SIG-M5 (cell line): ENCODE results near the gene KCNQ1.

Source experiments
- DNase-seq: peaks from one replicate; lab custom pipeline; 2025; lab: John Stamatoyannopoulos, UW

Gene KCNQ1

DNA sequence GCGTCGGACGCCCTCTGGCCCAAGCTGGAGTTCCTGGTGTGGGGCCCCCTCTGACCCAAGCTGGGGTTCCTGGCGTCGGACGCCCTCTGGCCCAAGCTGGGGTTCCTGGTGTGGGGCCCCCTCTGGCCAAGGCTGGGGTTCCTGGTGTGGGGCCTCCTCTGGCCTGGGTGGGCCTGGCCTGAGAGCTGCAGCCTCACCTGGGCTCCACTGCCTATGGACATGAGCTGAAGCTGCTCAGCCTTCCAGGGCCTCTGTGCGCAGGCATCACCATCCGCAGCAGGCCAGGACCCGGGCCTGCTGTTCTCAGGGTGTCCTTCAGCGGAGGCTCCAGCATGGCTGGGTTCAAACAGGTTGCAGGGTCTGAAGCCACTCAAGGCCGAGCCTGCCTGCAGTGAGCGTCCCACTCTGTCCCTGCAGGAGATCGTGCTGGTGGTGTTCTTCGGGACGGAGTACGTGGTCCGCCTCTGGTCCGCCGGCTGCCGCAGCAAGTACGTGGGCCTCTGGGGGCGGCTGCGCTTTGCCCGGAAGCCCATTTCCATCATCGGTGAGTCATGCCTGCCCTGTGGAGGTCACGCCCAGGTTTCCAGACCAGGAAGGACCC lies 125.5 kb downstream of the KCNQ1 start:
- DNase-seq, result no peak

DNA sequence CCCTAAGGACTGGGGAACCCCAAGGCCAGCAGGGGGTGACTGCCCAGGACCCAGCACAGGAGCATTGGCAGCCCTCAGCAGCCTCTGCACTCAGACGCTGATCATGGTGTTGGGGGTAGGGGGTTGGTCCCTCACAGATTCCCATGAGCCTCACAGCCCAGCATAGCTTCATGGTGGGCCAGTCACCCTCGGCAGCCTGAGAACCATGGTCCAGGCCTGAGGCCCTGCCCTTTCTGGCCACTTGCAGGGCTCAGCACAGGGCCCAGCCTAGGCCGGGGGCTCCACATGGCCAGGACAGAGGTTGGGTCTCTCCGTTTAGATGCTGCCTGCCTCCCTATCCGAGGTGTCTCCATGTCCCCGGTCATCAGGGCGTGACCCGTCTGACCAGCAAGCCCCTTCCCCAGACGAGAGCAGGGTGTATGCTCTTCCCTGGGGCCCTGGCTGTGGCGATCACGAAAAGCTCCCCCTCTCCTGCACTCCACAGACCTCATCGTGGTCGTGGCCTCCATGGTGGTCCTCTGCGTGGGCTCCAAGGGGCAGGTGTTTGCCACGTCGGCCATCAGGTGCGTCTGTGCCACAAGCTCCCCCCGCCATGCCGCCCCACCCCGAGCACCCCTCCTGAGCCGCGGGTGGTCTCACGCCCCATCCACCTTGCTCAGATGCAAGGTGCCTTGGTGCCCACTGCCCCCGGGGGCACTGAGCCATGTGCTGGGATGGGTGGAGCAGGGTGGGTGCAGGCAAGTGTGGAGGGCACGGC lies 126.2 kb downstream of the KCNQ1 start:
- DNase-seq, result no peak

DNA sequence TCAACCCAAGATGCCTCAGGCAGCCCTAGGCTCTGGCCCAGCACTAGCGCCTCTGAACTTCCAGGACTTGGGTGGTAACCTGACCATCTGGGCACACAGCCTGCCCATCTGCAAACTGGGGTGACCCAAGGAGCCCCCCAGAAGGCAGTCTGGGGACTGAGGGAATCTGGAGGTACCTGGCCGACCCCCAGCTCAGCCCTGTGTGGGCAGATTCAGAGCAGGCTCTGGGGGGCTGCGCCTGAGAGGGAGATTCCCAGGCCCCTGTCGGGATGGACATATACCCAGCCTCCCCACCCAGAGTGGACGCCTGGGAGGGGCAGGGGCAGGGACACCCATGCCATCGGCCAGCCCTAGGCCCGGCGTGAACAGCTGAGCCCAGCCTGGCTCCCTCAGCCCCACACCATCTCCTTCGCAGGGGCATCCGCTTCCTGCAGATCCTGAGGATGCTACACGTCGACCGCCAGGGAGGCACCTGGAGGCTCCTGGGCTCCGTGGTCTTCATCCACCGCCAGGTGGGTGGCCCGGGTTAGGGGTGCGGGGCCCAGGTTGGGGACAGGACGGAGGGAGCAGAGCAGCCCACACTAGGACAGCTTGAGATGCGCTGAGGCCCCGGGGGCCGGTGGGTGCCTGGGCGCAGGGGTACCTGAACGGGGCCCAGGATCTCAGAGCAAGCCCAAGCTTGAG lies 126.9 kb downstream of the KCNQ1 start:
- DNase-seq, result no peak

DNA sequence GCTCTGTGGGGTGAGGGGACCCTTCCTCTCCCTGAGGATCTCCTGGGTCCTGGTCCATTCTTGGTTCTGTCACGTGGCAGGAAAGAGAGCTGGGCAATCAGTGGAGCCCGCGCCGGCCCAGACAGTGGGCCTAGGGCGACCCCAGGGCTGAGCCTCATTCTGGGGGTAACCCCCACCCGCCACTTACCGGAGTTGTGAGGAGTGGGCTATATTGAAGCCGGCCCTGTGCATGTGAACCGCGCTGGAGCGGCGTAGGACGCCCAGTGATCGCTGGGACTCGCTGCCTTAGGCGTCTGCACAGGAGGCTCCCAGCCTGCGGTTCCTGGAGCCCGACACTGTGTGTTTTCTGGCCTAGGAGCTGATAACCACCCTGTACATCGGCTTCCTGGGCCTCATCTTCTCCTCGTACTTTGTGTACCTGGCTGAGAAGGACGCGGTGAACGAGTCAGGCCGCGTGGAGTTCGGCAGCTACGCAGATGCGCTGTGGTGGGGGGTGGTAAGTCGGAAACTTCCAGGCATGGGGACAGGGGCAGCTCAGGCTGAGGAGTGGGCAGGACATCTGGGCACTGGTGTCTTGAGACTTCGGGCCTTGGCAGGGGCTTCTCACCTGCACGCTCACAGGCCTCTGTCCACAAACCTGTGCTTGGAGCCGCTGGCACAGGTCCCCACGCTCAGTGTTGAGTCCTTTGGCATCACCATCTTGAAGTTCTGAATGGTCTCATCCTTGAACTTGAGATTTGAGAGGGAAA lies 127.9 kb downstream of the KCNQ1 start:
- DNase-seq, result no peak

DNA sequence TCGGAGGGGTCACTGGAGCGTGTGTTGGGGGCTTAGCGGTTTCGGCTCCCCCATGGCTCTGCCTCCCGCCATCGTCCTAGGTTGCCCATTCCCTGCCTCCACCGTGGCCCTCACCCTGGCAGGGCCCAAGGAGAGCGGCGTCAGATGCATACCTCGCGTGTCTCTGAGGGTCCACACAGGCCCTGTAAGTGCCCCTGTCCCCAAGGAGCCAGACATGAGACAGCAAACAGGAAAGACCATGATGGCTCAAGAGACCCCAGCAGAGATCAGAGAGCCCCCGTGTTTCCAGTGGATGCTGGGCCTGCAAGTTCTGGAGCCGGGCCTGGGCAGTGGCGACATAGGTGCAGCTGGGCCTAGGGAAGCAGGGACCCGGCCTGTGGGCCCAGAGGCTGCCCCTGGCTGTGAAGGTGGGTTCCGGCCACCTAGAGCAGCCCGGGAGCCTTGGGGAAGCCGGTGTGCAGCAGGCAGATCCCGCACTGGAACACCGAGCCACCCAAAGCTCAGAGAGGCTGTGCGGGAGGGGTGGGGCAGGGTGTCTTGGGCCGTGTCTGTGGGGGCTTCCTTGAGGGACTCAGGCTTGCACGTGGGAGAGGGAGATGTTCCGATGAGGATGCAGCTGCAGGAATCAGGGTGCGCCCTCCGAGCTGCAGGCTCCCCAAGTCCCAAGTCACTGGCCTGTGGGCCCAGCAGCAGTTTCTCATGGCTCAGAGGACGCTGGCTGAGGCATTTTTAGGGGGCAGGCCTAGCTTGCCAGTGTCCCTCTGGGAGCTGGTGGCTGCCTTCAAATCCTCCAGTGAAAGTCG lies 128.6 kb downstream of the KCNQ1 start:
- no peak for DNase-seq

DNA sequence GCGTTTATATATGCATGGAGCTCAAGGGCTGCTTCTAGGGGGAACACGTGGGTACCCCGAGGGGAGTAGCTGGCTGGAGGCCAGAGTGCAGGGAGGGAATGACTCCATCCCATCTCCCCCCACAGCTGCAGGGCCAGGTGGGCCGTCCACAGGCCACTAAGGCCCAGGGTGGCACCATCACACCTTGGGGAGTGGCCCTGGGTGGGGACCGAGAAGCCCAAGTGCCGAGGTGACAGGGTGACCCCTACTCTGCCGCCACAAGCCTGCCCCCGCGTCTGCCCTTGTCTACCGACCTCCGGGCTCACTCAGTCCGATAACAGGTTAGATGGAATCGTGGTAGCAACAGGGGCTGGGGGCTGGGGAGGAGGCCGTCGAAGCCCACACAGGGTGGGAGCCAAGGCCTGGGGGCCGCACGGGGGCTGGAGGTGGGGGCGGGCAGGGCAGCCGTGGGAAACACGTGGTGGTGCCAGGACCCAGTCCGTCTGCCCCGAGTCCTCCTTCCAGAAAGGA lies 129.3 kb downstream of the KCNQ1 start:
- no peak for DNase-seq

DNA sequence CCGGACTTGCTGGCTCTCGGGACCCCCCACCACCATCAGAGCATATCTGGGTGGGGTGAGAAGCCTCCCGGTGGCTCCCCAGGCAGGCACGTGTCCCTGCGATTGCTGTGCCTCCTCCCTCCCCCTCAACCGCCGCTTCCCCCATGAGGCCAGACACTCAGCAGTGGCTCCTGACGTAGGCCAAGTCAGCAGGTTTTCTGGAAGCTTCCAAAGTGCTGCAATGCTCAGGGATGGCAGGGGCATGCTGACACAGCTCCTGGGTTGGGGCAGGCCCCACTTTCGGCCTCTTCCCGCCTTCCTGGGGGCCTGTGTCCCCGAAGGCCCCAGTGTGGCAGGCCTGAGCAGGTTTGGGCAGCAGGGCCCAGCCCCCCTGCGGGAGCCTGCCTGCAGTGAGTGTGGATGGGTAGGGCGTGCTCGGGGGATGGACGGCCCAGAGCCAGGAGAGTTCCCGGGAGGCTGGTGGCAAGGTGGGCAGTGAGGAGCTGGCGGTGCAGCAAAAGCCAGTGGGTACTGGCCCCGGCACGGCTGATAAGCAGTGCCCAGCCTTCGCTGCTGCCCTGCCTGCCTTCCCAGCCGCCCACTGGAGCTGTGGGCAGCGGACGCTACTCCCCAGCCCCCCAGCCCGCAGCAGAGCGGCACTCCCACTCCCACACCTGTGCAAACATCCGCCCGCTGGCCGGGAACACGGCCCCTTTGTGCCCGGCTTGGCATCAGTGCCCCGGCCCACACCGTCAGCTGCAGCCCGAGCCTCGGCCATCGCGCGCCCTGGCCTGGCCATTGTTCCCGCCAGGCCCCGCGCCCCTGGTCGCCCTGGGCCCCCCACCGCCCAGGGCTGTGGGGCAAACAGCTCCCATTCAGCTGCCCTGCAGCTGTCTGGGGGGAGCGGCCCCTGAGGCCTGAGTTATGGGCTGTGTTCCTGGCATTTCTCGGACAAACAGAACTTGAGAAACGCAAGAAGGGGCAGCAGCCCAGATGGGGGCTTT lies 130.0 kb downstream of the KCNQ1 start:
- no peak for DNase-seq

DNA sequence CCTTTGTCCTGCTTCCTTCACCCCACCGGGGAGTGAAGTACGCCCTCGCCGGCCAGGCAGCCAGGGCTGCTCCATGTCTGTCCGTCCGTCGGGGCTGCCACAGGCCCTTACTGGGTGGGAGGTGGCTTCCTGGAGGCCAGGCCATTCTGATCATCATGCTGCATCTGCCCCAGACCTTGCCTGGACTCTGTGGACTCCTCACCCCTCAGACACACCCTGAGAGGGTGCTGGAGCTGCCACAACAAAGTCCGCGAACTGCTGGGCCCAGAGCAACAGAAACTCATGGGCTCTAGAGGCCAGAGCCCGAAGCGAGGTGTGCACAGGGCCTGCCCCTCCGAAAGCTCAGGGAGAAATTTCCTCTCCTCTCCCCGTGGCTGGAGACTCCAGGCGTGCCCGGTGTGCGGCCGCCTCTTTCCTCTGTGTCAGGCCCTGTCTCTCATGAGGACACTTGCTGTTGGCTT lies 130.8 kb downstream of the KCNQ1 start:
- DNase-seq, result no peak

DNA sequence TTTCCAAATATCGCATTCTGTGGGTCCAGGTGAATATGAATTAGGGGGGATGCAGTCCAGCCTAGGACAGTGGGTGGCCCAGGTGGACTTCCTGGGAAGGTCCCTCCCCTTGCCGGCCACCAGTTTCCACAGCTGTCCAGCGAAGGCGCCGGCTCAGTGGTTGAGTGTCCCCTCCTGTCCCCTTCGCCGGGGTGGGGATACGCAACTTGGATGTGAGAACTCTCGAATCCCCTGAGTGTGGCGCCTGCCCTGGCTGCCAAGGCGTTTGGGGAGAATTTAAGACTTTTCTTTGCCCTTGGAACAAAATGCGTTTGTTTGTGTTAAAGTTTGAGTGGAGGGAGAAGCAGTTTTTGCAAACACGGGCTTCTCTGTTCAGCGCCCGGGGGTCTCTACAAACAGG lies 131.3 kb downstream of the KCNQ1 start:
- no peak for DNase-seq

DNA sequence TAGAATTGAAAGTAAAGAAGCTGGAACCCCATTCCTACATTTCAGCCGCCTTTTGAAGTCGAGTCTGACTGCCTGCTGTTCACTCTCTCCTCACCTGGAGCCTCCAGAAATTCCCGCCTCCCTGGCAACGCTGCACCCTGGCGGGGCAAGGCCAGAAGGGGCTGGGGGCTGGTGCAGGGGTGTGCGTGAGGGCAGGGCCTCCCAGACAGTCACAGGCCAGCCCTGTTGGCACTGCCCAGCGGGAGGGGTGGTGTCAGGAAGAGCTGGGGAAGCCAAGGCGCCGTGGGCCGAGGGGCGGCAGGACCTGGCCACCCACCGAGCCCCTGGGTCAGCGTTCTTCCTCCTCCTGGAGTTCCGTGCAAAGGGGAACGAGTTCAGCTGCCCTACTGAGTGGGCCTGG lies 131.7 kb downstream of the KCNQ1 start:
- no peak for DNase-seq

DNA sequence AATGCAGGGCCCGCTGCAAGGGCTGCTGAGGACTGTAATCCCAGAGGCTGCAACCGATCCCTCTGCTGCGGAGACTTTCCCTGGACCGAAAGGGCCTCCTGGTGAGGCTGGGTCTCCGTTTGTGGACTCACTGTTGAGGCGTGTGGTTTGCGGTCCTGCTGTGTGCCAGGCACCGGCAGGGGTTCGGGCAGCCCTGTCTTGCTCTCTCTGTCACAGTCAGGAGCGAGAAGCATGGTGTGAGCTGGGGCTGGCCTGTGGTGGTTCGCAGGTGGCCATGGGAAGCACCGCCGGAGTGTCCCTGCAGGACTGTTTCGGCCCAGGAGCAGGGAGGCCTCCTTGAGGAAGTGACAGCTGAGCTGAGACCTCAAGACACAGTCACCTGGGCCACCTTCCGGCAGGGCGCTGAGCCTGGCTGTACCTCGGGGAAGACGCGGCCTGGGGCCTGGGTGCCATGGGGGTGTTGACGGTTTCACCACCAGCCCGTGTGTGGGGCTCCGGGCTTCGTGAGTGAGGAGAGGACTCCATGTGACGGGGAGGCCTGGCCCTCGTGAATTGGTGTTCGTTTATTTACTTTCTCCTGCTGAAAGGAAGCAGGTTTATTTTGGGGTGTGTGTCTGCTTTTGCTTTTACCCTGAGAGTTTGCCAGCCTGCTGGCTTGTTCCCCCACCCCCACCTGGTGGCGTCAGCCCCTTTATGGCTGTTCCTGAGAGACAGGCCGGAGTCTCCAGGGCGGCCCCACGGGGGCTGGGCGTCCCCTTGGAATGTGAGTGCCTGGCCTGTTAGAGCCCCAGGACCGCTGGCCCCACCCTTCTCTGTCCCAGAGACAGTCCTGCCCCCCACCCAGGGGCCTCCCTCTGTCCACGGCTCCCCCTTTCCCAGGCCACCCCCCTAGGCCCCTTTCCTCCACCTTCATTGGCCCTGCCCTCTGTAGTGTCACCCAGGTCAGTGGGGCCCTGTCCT lies 132.5 kb downstream of the KCNQ1 start:
- DNase-seq, result no peak

DNA sequence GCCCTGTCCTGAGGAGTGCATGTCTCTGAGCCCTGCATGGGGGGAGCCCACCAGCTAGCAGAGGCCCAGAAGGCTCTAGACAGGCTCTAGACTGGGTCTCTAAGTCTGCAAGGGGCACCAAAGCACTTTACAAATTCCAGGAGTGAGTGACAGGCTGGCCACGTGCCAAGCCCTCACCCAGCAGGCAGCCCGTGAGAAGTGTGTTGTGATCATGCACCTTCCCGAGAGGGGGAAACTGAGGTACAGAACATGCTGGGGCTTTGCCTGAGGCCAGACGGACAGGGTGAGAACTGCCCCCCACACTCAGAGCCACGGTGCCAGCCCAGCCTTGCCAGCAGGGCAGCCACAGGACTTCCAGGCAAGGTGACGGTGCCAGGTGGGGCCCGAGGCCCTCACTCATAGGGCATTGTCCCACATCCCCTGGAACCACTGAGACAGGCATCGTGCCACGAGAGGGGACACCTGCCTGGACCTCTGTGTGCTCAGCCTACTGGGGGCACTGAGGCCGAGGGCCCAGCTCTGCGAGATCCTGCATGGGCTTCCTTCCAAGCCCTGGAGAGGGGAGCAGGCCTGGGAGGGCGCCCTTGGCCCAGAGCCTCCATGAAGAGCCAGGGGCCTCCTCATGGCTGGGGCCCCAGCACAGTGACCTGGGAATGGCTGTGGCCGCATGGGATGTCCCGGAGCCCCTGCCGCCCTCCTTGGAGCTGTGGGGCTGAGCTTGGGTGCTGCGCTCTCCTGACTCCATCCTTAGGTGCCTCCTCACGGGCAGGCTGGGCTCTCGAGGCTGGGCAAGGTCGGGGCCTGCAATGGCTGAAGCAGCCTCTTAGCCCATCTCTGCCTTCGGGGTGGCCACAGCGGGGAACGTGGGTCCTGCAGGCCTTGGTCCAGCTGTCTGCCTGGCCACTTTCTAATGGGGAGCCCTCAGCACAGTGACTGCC lies 133.5 kb downstream of the KCNQ1 start:
- no peak for DNase-seq

DNA sequence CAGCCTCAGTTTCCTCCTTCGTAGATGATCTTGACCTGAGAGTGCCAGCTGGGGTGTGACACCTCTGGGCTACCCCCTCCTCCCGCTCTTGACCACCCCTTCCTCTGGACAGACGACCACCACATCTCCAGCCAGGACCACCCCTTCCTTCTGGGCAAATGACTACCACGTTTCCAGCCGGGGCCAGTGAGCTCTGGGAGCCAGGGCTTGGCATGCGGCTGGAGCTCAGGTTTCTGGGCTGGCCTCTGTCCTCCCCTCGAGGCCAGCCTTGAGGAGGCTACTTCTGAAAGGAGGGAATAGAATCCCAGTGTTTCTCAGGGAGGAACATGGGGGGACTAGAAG lies 134.1 kb downstream of the KCNQ1 start:
- no peak for DNase-seq

DNA sequence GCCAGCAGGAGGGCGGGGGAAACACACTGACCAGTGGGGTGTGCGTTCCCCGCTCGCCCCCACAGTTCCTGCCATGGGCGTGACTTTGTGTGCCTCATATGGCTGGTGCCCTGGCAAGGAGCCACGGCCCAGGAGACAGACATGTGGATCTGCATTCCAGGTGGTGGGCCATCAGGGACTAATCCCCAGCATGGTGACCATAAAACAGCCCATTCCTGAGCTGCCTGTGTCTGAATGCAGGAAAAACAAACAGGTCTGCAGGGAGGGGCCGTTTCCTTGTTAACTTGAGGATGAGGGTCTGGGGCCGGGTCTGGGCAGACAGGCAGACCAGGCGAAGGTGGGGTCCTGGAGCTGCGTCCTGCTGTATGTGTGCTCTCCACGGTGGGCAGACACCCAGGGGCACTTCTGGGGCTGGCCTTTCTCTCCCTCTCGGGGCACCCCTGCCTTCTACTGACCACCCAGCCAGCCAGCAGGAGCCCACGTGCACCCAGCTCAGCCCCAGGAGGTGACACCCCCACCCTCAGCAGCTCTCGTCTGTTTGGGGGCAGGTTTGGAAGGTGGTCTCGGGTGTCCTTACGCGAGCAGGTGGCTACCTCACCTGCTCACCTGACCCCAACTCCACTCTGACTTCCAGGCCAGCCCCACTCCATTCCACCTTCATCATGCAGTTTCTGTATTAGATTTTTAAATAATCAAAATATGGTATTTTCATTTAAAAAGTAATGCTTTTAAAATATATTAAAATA lies 134.7 kb downstream of the KCNQ1 start:
- no peak for DNase-seq

DNA sequence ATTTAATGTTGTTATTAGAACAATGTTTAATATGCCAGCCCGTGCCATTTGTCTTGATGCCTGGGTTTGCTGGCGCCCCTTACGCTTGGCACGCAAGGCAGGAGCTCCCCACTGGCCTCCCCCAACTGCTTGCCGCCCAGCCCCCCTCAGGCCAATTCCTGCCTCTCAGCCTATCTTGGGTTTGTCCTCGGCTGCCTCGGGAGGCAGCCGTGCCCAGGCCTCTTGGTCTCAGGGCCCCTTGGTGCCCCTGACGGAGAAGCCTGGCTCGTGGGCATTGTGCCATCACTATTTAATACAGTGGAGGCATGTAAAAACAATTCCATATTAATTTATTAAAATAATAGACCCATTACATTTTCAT lies 135.2 kb downstream of the KCNQ1 start:
- no peak for DNase-seq

DNA sequence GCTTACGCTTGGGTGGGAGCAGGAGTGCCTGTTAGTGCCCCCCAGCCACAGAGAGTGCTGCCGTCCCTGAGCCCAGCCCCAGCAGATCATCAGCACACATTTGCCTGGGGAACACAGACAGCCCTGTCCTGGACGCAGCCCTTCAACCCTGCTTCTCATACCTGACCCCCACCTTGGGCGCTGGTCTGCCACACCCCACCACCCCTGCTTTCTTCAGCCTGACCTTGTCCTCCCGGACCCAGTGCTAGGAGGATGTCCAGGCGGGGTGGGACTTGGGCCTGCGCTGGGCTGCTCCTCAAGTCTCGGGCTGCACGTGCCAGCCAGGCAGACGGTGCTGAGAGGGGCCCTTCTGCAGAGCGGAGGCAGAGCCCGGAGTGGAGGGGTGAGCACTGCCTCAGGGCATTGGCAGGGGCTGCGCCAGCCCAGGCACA lies 135.8 kb downstream of the KCNQ1 start:
- DNase-seq, result no peak

DNA sequence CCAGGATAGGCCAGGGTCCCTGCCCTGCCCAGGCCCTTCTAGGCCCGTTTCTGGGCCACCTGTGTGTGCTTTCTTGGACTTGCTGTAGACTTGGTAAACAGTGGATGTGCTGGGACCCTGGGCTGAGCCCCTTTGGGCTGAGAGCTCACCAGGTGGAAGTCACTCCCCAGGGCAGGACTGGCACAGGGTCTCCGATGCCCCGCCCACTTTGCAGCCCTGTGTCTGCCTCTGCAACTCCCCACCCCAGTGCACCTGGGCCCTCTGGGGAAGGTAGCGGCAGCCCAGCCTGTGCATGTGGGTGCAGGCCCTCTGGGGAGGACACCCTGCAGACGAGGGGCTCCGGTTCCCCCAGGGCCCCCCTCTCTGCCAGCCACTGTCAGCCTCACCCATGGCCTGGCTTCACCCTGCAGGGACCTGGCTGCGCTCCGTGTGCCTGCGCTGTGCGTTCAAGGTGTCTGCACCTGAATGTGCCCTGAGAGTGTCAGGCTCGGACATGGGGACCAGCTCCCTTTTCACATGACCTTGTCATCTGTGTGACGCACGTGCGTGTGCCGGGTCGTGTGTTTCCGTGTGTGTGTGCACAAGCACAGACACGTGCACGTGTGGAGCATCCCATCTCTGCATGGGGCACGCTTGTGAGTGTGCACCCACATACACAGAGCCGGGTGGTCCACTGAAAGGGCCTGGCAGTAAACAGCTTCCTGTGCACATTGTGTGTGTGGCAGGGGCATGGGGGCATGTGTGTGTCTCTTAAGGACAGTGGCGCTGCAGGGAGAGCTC lies 136.5 kb downstream of the KCNQ1 start:
- no peak for DNase-seq
